Right lobe of liver (tissue), 6 donors: Measurements from ENCODE around the gene PSMA5. TPM values are rescaled to one million over a fixed set of nuclear protein-coding genes. Genes with fewer than 3 reads are reported as not detected.
A peak's percentile ranks its signal among the peaks of the same experiment; 100 is the strongest.

Experiments
- ATAC-seq, 4 donors: fragments of 200-7000 bp; cut with Tn5 transposase; one replicate each; pipeline ENCODE4 v1.9.1; 2020; ENCODE audit warnings: mild to moderate bottlenecking in 4 of 4, moderate library complexity in 4 of 4
- DNase-seq, 3 donors: peaks; one replicate each; pipeline ENCODE4 v3.0.0-alpha.2; 2020
- H3K27ac ChIP-seq, 3 donors: fragments of 200-600 bp; one replicate each; pipeline ENCODE4 v1.8.0; 2022
- H3K27me3 ChIP-seq, 2 donors: fragments of 200-600 bp; one replicate each; pipeline ENCODE4 v1.8.0; 2022
- H3K36me3 ChIP-seq, 4 donors: fragments of 200-600 bp; sonication (generic) in 1 of 4; one replicate each; pipeline versions ENCODE4 v1.5.1 to v1.8.0; 2017 to 2022; ENCODE audit warnings: control low read depth in 1 of 4
- H3K4me1 ChIP-seq, 4 donors: fragments of 200-600 bp; sonication (generic) in 1 of 4; one replicate each; pipeline versions ENCODE4 v1.5.1 to v1.8.0; 2017 to 2022; ENCODE audit warnings: control low read depth in 1 of 4
- H3K4me3 ChIP-seq, 3 donors: fragments of 200-600 bp; one replicate each; pipeline ENCODE4 v1.8.0; 2022
- H3K9me3 ChIP-seq, 4 donors: fragments of 200-600 bp; sonication (generic) in 1 of 4; one replicate each; pipeline versions ENCODE4 v1.5.1 to v1.8.0; 2017 to 2022; ENCODE audit warnings: control low read depth in 1 of 4
- CTCF ChIP-seq, 4 donors: fragments of 200-600 bp in 3 of 4; fragments of 450-650 bp in 1 of 4; IDR thresholded peaks; one replicate each; pipeline versions ENCODE4 v1.5.1 to v1.8.0; 2016 to 2022; ENCODE audit warnings: antibody characterized with exemption in 4 of 4, mild to moderate bottlenecking in 2 of 4
- POLR2A ChIP-seq: fragments of 450-650 bp; IDR thresholded peaks from one replicate; pipeline ENCODE4 v1.6.1; 2017; ENCODE audit warnings: antibody characterized with exemption, mild to moderate bottlenecking
- WGBS: methylation state at CpG from one replicate; pipeline ENCODE4 v1.1.6; 2018; ENCODE audit warnings: low coverage, low lambda C conversion rate; ENCODE audit not compliant: insufficient coverage; ENCODE audit errors: missing lambda C conversion rate; 5-methylcytosine and 5-hydroxymethylcytosine counted together
- intact Hi-C, 2 donors: fragments of 100-400 bp; cut with DNase I; formaldehyde crosslinking; loops; one replicate each; pipeline versions ENCODE4 v1.11.2 to v1.14.1; 2022
- total RNA-seq, 6 experiments: library from RNA; depleted of rRNA in 2 of 6; stranded (reverse); fragments of >200 nt in 2 of 6; fragmentation: NEBNext Ultra II Directional in 3 of 6; extraction: Animal tissue kit (Norgen Biotek cat#: 25700) in 3 of 6; gene quantifications; one replicate each; pipeline versions ENCODE4 v1.1.0 to v1.2.4, GENCODE V29; 2016 to 2023
- donor health status: DM: no; HTN: yes; CAD: no.
- donor health status: DM: no; HTN: no; CAD: no.
- donor health status: DM: no; HTN: no; CAD: no.
- donor health status: DM: no; HTN: yes; CAD: no.
- donor health status: DM: no; HTN: yes; CAD: no.

PSMA5 gene
- total RNA-seq, 6 experiments from 2014 or later = 38.8 to 83.5 (median 61.1) TPM

GRCh38 chr1:109372281-109372680 is 54.0 kb downstream of the PSMA5 start:
- ATAC-seq = no peak
- H3K4me3 ChIP-seq = no peak overlapping the region
- 74% methylated on average over 6 of the region's 6 CpGs for WGBS
- intact Hi-C loops = no loop called here
- TF ChIP-seq POLR2A = no peak
- TF ChIP-seq CTCF (IDR thresholded peaks at IDR 0.05) = no peak
- no peaks in the 10 kb centered on the region for H3K36me3 ChIP-seq
- no peaks in the 10 kb centered on the region for H3K27me3 ChIP-seq
- H3K4me1 ChIP-seq = peaks cover 0 to 19% (median 0%) of the 10 kb centered on the region in 4 donors
- no peak for DNase-seq
- peak overlapping the region in 1 of 3 donors; percentile 78 for H3K27ac ChIP-seq
- H3K9me3 ChIP-seq = no peaks in the 10 kb centered on the region

- Histone ChIP-seq H3K27me3 (no peaks in the 10 kb centered on the region), H3K4me1 (peaks cover 0 to 18% (median 0%) of the 10 kb centered on the region in 4 donors), H3K9me3 (no peaks in the 10 kb centered on the region), H3K4me3 (no peak overlapping the region), H3K36me3 (no peaks in the 10 kb centered on the region), H3K27ac (peak overlapping the region in 1 of 3 donors; percentile 78)
- TF ChIP-seq POLR2A (no peak), CTCF (IDR thresholded peaks at IDR 0.05) (no peak)
- no peak for DNase-seq
- 11% methylated on average over 4 of the region's 4 CpGs for WGBS
- peak; percentile 53 to 85 (median 72) for ATAC-seq
- intact Hi-C loops = no loop called here
These were observed 54.9 kb downstream of the PSMA5 start for GRCh38 chr1:109371341-109371739.

- Histone ChIP-seq H3K36me3 (no peaks in the 10 kb centered on the region), H3K4me3 (no peak overlapping the region), H3K9me3 (no peaks in the 10 kb centered on the region), H3K27ac (peak overlapping the region in 1 of 3 donors; percentile 78), H3K27me3 (no peaks in the 10 kb centered on the region), H3K4me1 (peaks cover 0 to 21% (median 0%) of the 10 kb centered on the region in 4 donors)
- DNase-seq (no peak), ATAC-seq (peak in 3 of 4 donors; percentile 24 to 71 (median 34))
- intact Hi-C loops = no loop called here
- TF ChIP-seq CTCF (IDR thresholded peaks at IDR 0.05) (no peak), POLR2A (peak; percentile 5)
- WGBS = 7% methylated on average over 7 of the region's 7 CpGs
These were observed 55.4 kb downstream of the PSMA5 start for GRCh38 chr1:109370712-109371340.

- Histone ChIP-seq H3K27ac (no peak overlapping the region), H3K27me3 (no peaks in the 10 kb centered on the region), H3K4me3 (no peak overlapping the region), H3K36me3 (no peaks in the 10 kb centered on the region), H3K4me1 (peaks cover 0 to 30% (median 0%) of the 10 kb centered on the region in 4 donors), H3K9me3 (no peaks in the 10 kb centered on the region)
- DNase-seq (no peak), ATAC-seq (no peak)
- WGBS = 76% methylated on average over 4 of the region's 6 CpGs
- no peak for TF ChIP-seq CTCF (IDR thresholded peaks at IDR 0.05)
- TF ChIP-seq POLR2A = no peak
- intact Hi-C loops = no loop called here
These were observed 57.0 kb downstream of the PSMA5 start for GRCh38 chr1:109369167-109369746.
